ENCODE data around the gene PFDN1. TPM values are rescaled to one million over a fixed set of nuclear protein-coding genes. Genes with fewer than 3 reads are reported as not detected.

Gene PFDN1
- total RNA-seq, 4 donors from 2014 or later: 72.9 to 230 (median 98.4) TPM

DNA sequence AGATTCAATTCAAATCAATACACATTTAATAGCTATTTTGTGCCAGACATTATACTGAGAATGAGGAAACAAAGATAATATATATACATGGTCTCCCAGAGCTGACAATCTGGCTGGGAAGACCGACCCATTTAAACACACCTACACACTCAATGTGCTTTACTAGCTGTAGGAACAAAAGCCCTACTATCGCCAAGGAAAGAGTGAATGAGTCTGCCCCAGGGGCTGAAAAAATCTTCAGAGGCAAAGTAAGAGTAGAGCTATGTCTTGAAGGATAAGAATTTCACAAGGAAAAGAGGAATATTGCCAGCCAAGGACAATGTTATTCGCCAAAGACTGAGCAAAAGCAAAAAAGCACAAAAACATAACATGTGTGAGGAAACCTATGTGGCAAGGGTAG, 6.6 kb downstream of the PFDN1 start:
- TF ChIP-seq, protein P1, sequence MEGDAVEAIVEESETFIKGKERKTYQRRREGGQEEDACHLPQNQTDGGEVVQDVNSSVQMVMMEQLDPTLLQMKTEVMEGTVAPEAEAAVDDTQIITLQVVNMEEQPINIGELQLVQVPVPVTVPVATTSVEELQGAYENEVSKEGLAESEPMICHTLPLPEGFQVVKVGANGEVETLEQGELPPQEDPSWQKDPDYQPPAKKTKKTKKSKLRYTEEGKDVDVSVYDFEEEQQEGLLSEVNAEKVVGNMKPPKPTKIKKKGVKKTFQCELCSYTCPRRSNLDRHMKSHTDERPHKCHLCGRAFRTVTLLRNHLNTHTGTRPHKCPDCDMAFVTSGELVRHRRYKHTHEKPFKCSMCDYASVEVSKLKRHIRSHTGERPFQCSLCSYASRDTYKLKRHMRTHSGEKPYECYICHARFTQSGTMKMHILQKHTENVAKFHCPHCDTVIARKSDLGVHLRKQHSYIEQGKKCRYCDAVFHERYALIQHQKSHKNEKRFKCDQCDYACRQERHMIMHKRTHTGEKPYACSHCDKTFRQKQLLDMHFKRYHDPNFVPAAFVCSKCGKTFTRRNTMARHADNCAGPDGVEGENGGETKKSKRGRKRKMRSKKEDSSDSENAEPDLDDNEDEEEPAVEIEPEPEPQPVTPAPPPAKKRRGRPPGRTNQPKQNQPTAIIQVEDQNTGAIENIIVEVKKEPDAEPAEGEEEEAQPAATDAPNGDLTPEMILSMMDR (IDR thresholded peaks at IDR 0.05): no peak
- TF ChIP-seq EP300 (IDR thresholded peaks at IDR 0.05; ENCODE audit: low read depth): no peak
- no peak for TF ChIP-seq POLR2AphosphoS5 (IDR thresholded peaks at IDR 0.05)
- no peak for TF ChIP-seq POLR2A (IDR thresholded peaks at IDR 0.05)
- peaks cover 16 to 67% (median 25%) of the 10 kb centered on the region in 4 donors for H3K4me1 ChIP-seq
- no peak overlapping the region for H3K4me3 ChIP-seq
- no peaks in the 10 kb centered on the region for H3K36me3 ChIP-seq
- H3K27me3 ChIP-seq: no peaks in the 10 kb centered on the region
- intact Hi-C loops (cut with DNase I; ENCODE audit: low total_unique reads) (no loop called here), in situ Hi-C loops (cut with MboI; ENCODE audit: low pct_ligation_motif_present in 1 of 4, low pct_unique_long_range_greater_than_20kb in 1 of 4, low sequenced_read_pairs in 3 of 4) (no loop called here)
- no peak for DNase-seq
- H3K27ac ChIP-seq: peak overlapping the region in 2 of 4 donors; percentile 31 to 49
- WGBS, 2 donors (ENCODE audit: low coverage in 1 of 2): 69 to 85% methylated on average over 3 of the region's 3 CpGs
- no peaks in the 10 kb centered on the region for H3K9me3 ChIP-seq

GRCh38 chr5:140295414-140295813, 7.5 kb downstream of the PFDN1 start:
- peak; percentile 27 for DNase-seq
- TF ChIP-seq, protein P1 (IDR thresholded peaks at IDR 0.05): no peak
- TF ChIP-seq POLR2AphosphoS5 (IDR thresholded peaks at IDR 0.05): peak in 1 of 3 donors; percentile 31
- Histone ChIP-seq H3K27ac (peak overlapping the region in 2 of 4 donors; percentile 9 to 31), H3K36me3 (no peaks in the 10 kb centered on the region), H3K9me3 (no peaks in the 10 kb centered on the region), H3K27me3 (no peaks in the 10 kb centered on the region), H3K4me1 (peaks cover 9 to 62% (median 23%) of the 10 kb centered on the region in 4 donors), H3K4me3 (no peak overlapping the region)
- in situ Hi-C loops (cut with MboI; ENCODE audit: low pct_ligation_motif_present in 1 of 4, low pct_unique_long_range_greater_than_20kb in 1 of 4, low sequenced_read_pairs in 3 of 4): no loop called here
- WGBS, 2 donors (ENCODE audit: low coverage in 1 of 2): 11 to 40% methylated on average over 1 of the region's 1 CpG
- intact Hi-C loops (cut with DNase I; ENCODE audit: low total_unique reads): no loop called here

DNA sequence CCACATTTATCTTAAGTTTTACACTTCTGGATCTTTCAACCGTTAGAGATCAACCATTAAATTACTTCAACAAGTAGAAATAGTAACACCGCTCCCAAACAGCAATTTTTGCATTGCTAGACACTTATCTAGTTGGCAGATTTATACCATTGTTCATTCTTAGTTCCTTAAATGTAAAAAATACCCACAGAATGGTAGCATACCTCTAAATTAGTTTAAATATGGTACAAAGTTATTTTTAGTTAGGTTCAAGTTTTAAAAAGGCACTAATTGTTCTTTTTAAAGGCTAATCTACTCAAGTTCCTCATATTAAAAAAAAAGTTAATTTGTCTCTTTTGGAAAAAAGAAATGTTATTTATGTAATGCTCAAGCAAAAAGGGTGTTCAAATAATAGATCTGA, 8.1 kb downstream of the PFDN1 start:
- DNase-seq: no peak
- 50 to 63% methylated on average over 2 of the region's 2 CpGs for WGBS, 2 donors (ENCODE audit: low coverage in 1 of 2)
- in situ Hi-C loops (cut with MboI; ENCODE audit: low pct_ligation_motif_present in 1 of 4, low pct_unique_long_range_greater_than_20kb in 1 of 4, low sequenced_read_pairs in 3 of 4): no loop called here
- intact Hi-C loops (cut with DNase I; ENCODE audit: low total_unique reads): no loop called here
- H3K9me3 ChIP-seq: no peaks in the 10 kb centered on the region
- H3K4me1 ChIP-seq: peaks cover 9 to 56% (median 23%) of the 10 kb centered on the region in 4 donors
- no peak overlapping the region for H3K4me3 ChIP-seq
- TF ChIP-seq POLR2AphosphoS5 (IDR thresholded peaks at IDR 0.05): no peak
- peak overlapping the region; percentile 9 to 61 (median 22) for H3K27ac ChIP-seq
- no peaks in the 10 kb centered on the region for H3K36me3 ChIP-seq
- H3K27me3 ChIP-seq: no peaks in the 10 kb centered on the region

DNA sequence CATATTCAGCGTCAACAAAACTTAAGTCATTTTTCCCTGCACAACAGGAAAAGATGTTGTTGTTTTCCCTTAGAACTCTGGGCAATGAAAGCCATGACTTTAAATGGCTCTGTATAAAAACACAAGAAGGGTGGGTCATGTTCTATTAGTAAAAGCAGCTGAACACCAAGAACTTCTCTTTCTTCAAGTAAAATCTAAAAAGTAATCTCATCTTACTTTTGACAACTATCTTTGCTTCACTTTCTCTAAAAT, 9.1 kb downstream of the PFDN1 start:
- Histone ChIP-seq H3K36me3 (no peaks in the 10 kb centered on the region), H3K27me3 (no peaks in the 10 kb centered on the region), H3K9me3 (no peaks in the 10 kb centered on the region), H3K4me3 (no peak overlapping the region), H3K27ac (peak overlapping the region in 3 of 4 donors; percentile 9 to 31 (median 27)), H3K4me1 (peaks cover 9 to 56% (median 23%) of the 10 kb centered on the region in 4 donors)
- TF ChIP-seq POLR2AphosphoS5 (IDR thresholded peaks at IDR 0.05): no peak
- no peak for TF ChIP-seq EP300 (IDR thresholded peaks at IDR 0.05; ENCODE audit: low read depth)
- no peak for TF ChIP-seq POLR2A (IDR thresholded peaks at IDR 0.05)
- TF ChIP-seq, protein P1 (IDR thresholded peaks at IDR 0.05): no peak
- WGBS, 2 donors (ENCODE audit: low coverage in 1 of 2): 32 to 71% methylated on average over 1 of the region's 1 CpG
- in situ Hi-C loops (cut with MboI; ENCODE audit: low pct_ligation_motif_present in 1 of 4, low pct_unique_long_range_greater_than_20kb in 1 of 4, low sequenced_read_pairs in 3 of 4) (no loop called here), intact Hi-C loops (cut with DNase I; ENCODE audit: low total_unique reads) (no loop called here)
- no peak for DNase-seq

DNA sequence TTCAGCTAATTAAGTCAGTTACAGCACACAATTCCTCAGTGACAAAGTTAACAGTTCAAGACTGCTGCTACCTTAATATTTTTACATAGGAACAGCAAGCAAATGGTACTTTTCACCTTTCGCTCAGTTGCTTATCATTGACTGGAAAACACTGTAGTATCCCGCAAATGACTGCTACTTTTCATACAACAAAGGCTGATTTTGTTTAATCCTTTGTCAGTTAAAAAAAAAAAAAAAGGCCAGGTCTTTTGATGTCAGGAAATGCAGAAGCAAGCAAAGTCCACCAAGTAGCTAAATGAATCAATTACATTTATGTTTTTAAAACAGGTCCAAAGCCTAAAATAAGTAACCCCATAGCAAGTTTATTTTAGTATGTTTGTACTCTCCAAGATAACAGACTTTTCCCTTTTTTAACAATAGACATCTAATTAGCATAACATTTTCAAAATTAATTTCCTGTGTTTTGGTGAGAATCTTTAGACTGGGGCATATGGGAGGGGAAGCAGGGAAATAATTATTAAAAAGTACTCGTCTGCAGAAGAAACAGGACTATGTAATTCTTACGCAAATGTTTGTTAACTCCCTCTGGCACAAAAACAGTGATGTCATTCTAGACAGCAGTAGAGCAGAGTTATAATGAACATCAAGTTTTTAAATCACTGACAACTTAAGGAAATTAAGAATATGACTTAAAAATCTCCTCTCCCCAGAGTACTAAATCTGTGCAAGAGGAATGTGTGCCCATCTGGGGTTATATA, 9.6 kb downstream of the PFDN1 start:
- intact Hi-C loops (cut with DNase I; ENCODE audit: low total_unique reads) (no loop called here), in situ Hi-C loops (cut with MboI; ENCODE audit: low pct_ligation_motif_present in 1 of 4, low pct_unique_long_range_greater_than_20kb in 1 of 4, low sequenced_read_pairs in 3 of 4) (no loop called here)
- peaks cover 9 to 50% (median 23%) of the 10 kb centered on the region in 4 donors for H3K4me1 ChIP-seq
- H3K27me3 ChIP-seq: no peaks in the 10 kb centered on the region
- H3K36me3 ChIP-seq: no peaks in the 10 kb centered on the region
- TF ChIP-seq, protein P1 (IDR thresholded peaks at IDR 0.05): no peak
- TF ChIP-seq EP300 (IDR thresholded peaks at IDR 0.05; ENCODE audit: low read depth) (no peak), POLR2AphosphoS5 (IDR thresholded peaks at IDR 0.05) (no peak), POLR2A (IDR thresholded peaks at IDR 0.05) (no peak)
- no peak for DNase-seq
- no peaks in the 10 kb centered on the region for H3K9me3 ChIP-seq
- H3K27ac ChIP-seq: peak overlapping the region; percentile 9 to 36 (median 29)
- 45 to 54% methylated on average over 4 of the region's 4 CpGs for WGBS, 2 donors (ENCODE audit: low coverage in 1 of 2)
- no peak overlapping the region for H3K4me3 ChIP-seq

All from transverse colon (tissue), 4 donors.